H9 (cell line): ENCODE results near the gene IQUB. TPM values are rescaled to one million over a fixed set of nuclear protein-coding genes. Genes with fewer than 3 reads are reported as not detected.

Source experiments
- DNase-seq: peaks from one replicate; pipeline ENCODE4 v3.0.0-alpha.2; 2017
- H2AFZ ChIP-seq: one replicate; pipeline ENCODE4 v1.6.1; 2013; ENCODE audit warnings: mild to moderate bottlenecking, low read length, control low read depth, moderate library complexity
- H2AK5ac ChIP-seq: 2 replicates; pipeline ENCODE4 v1.6.1; 2013; ENCODE audit warnings: low read length, control low read depth, mixed read lengths; ENCODE audit not compliant: insufficient read length
- H2BK120ac ChIP-seq: one replicate; pipeline ENCODE4 v1.6.1; 2013; ENCODE audit warnings: low read depth, mild to moderate bottlenecking, low read length, control low read depth, inconsistent platforms; ENCODE audit not compliant: poor library complexity, severe bottlenecking
- H2BK12ac ChIP-seq: 2 replicates; pipeline ENCODE4 v1.6.1; 2013; ENCODE audit warnings: low read length, control low read depth, mixed read lengths, low read depth; ENCODE audit not compliant: insufficient read length
- H2BK15ac ChIP-seq: 2 replicates; pipeline ENCODE4 v1.6.1; 2013; ENCODE audit warnings: low read depth, low read length, control low read depth
- H2BK20ac ChIP-seq: one replicate; pipeline ENCODE4 v1.6.1; 2013; ENCODE audit warnings: low read depth, mild to moderate bottlenecking, low read length, control low read depth, inconsistent platforms; ENCODE audit not compliant: poor library complexity, severe bottlenecking
- H2BK5ac ChIP-seq: 2 replicates; pipeline ENCODE4 v1.6.1; 2013; ENCODE audit warnings: low read length, control low read depth, mixed read lengths; ENCODE audit not compliant: insufficient read length
- H3K14ac ChIP-seq: 2 replicates; pipeline ENCODE4 v1.6.1; 2013; ENCODE audit warnings: low read length, control low read depth; ENCODE audit not compliant: insufficient read depth
- H3K18ac ChIP-seq: 2 replicates; pipeline ENCODE4 v1.6.1; 2013; ENCODE audit warnings: low read depth, mild to moderate bottlenecking, mixed read lengths, low read length, control low read depth; ENCODE audit not compliant: insufficient read length
- H3K23ac ChIP-seq: 2 replicates; pipeline ENCODE4 v1.6.1; 2013; ENCODE audit warnings: low read length, control low read depth, mixed read lengths, low read depth; ENCODE audit not compliant: insufficient read length
- H3K23me2 ChIP-seq: 2 replicates; pipeline ENCODE4 v1.6.1; 2013; ENCODE audit warnings: low read depth, mild to moderate bottlenecking, mixed read lengths, low read length, control low read depth; ENCODE audit not compliant: insufficient read length, poor library complexity, severe bottlenecking
- H3K27ac ChIP-seq: 2 replicates; pipeline ENCODE4 v1.5.1; 2013; ENCODE audit warnings: low read length, control low read depth, mixed read lengths, low read depth; ENCODE audit not compliant: insufficient read length
- H3K27me3 ChIP-seq: 2 replicates; pipeline ENCODE4 v1.6.1; 2013; ENCODE audit warnings: low read length, control low read depth, inconsistent platforms; ENCODE audit not compliant: insufficient read depth
- H3K4ac ChIP-seq: 2 replicates; pipeline ENCODE4 v1.6.1; 2013; ENCODE audit warnings: low read depth, mild to moderate bottlenecking, control low read depth, inconsistent platforms, low read length, moderate library complexity
- H3K4me1 ChIP-seq: 2 replicates; pipeline ENCODE4 v1.6.1; 2013; ENCODE audit warnings: low read length, control low read depth, inconsistent platforms; ENCODE audit not compliant: insufficient read depth
- H3K4me2 ChIP-seq: 2 replicates; pipeline ENCODE4 v1.6.1; 2013; ENCODE audit warnings: low read length, control low read depth, mixed read lengths; ENCODE audit not compliant: insufficient read length, insufficient read depth
- H3K56ac ChIP-seq: 2 replicates; pipeline ENCODE4 v1.6.1; 2013; ENCODE audit warnings: low read depth, mild to moderate bottlenecking, mixed read lengths, low read length, control low read depth; ENCODE audit not compliant: insufficient read length
- H3K79me1 ChIP-seq: 2 replicates; pipeline ENCODE4 v1.6.1; 2013; ENCODE audit warnings: low read depth, mild to moderate bottlenecking, moderate library complexity, low read length, control low read depth, inconsistent platforms; ENCODE audit not compliant: insufficient read depth, poor library complexity, severe bottlenecking
- H3K79me2 ChIP-seq: 2 replicates; pipeline ENCODE4 v1.6.1; 2013; ENCODE audit warnings: low read length, control low read depth, inconsistent platforms; ENCODE audit not compliant: insufficient read depth
- H3K9ac ChIP-seq: 2 replicates; pipeline ENCODE4 v1.6.1; 2013; ENCODE audit warnings: low read length, control low read depth, mixed read lengths; ENCODE audit not compliant: insufficient read length; ENCODE audit errors: extremely low read depth
- H3K9me3 ChIP-seq: one replicate; pipeline ENCODE4 v1.6.1; 2013; ENCODE audit warnings: low read depth, low read length, inconsistent platforms; ENCODE audit not compliant: control insufficient read depth
- H3T11ph ChIP-seq: one replicate; pipeline ENCODE4 v1.6.1; 2013; ENCODE audit warnings: mild to moderate bottlenecking, low read length, control low read depth, inconsistent platforms
- H4K20me1 ChIP-seq: one replicate; pipeline ENCODE4 v1.6.1; 2013; ENCODE audit not compliant: control insufficient read depth, insufficient read length, insufficient read depth
- H4K5ac ChIP-seq: 2 replicates; pipeline ENCODE4 v1.6.1; 2013; ENCODE audit warnings: low read depth, mild to moderate bottlenecking, mixed read lengths, low read length, control low read depth; ENCODE audit not compliant: insufficient read length
- H4K8ac ChIP-seq: replicated peaks from 2 replicates; pipeline ENCODE4 v1.6.1; 2013; ENCODE audit warnings: low read length, control low read depth, mixed read lengths, low read depth; ENCODE audit not compliant: insufficient read length
- H4K91ac ChIP-seq: 2 replicates; pipeline ENCODE4 v1.6.1; 2013; ENCODE audit warnings: low read depth, mild to moderate bottlenecking, moderate library complexity, mixed read lengths, low read length, control low read depth; ENCODE audit not compliant: insufficient read length
- H3K27ac Mint-ChIP-seq, 3 experiments: 2 replicates in 2 of 3; 3 replicates in 1 of 3; pipeline ENCODE4 v1.8.0; 2020 to 2021; ENCODE audit warnings: mixed read lengths in 3 of 3, mild to moderate bottlenecking in 1 of 3, moderate library complexity in 1 of 3
- H3K27me3 Mint-ChIP-seq: 2 replicates; pipeline ENCODE4 v1.8.0; 2021; ENCODE audit warnings: low read depth, mild to moderate bottlenecking, moderate library complexity, mixed read lengths
- H3K36me3 Mint-ChIP-seq, 3 experiments: 2 replicates in 2 of 3; 3 replicates in 1 of 3; pipeline ENCODE4 v1.8.0; 2020 to 2021; ENCODE audit warnings: low read depth in 3 of 3, mixed read lengths in 3 of 3; ENCODE audit not compliant: insufficient read depth in 1 of 3
- H3K4me1 Mint-ChIP-seq, 2 experiments: 2 replicates each; pipeline ENCODE4 v1.8.0; 2020; ENCODE audit warnings: mixed read lengths in 2 of 2
- H3K4me3 Mint-ChIP-seq, 2 experiments: 2 replicates in 1 of 2; 3 replicates in 1 of 2; pipeline ENCODE4 v1.8.0; 2020 to 2021; ENCODE audit warnings: mild to moderate bottlenecking in 2 of 2, mixed read lengths in 2 of 2, moderate library complexity in 1 of 2
- H3K9me3 Mint-ChIP-seq, 2 experiments: 2 replicates in 1 of 2; 3 replicates in 1 of 2; pipeline ENCODE4 v1.8.0; 2020; ENCODE audit warnings: mild to moderate bottlenecking in 2 of 2, mixed read lengths in 2 of 2, moderate library complexity in 1 of 2
- CTCF ChIP-seq: fragments of 200-600 bp; sonication (generic); conservative IDR thresholded peaks from 3 replicates; pipeline ENCODE4 v1.8.0; 2021; ENCODE audit warnings: antibody characterized with exemption, mild to moderate bottlenecking
- WGBS: extraction: QIAGEN DNeasy Blood & Tissue Kit; methylation state at CpG from one replicate; pipeline ENCODE4 v1.1.7; 2013; ENCODE audit warnings: missing lambda C conversion rate, low lambda C conversion rate, mixed read lengths; ENCODE audit not compliant: insufficient read length; ENCODE audit errors: extremely low coverage; 5-methylcytosine and 5-hydroxymethylcytosine counted together
- total RNA-seq: library from RNA; stranded (reverse); gene quantifications from 2 replicates; pipeline ENCODE4 v1.2.1, GENCODE V29; 2021

IQUB gene
- total RNA-seq, 1 experiment from 2014 or later, result 0.28 TPM

GRCh38 chr7:123539871-123540270, 5.5 kb upstream of the IQUB start:
- Histone ChIP-seq H4K20me1 (no peaks in the 10 kb centered on the region), H3K4ac (no peak overlapping the region), H2BK12ac (no peak overlapping the region), H2AK5ac (no peak overlapping the region), H3T11ph (no peak overlapping the region), H3K4me1 (no peaks in the 10 kb centered on the region), H2BK15ac (no peak overlapping the region), H3K9me3 (no peaks in the 10 kb centered on the region), H3K23me2 (no peaks in the 10 kb centered on the region), H3K4me2 (no peak overlapping the region), H4K5ac (no peak overlapping the region), H2BK5ac (no peak overlapping the region), H4K8ac (no peak overlapping the region), H4K91ac (no peak overlapping the region), H2AFZ (no peak overlapping the region), H3K18ac (no peak overlapping the region), H3K79me1 (no peaks in the 10 kb centered on the region), H3K56ac (no peak overlapping the region), H3K79me2 (no peaks in the 10 kb centered on the region), H3K27me3 (no peaks in the 10 kb centered on the region), H2BK20ac (no peak overlapping the region), H3K27ac (no peak overlapping the region), H3K23ac (no peak overlapping the region), H3K14ac (no peak overlapping the region), H3K9ac (no peak overlapping the region), H2BK120ac (no peak overlapping the region)
- no peak for DNase-seq
- H3K4me1 Mint-ChIP-seq, result peaks cover 2% of the 10 kb centered on the region in 2 experiments; a peak in 1 of 4 replicates
- WGBS, result no CpG with 5 or more reads among the region's 1 CpG
- no peaks in the 10 kb centered on the region for H3K27me3 Mint-ChIP-seq
- no peak overlapping the region for H3K4me3 Mint-ChIP-seq
- no peak for TF ChIP-seq CTCF
- peaks cover 0 to 5% (median 5%) of the 10 kb centered on the region in 3 experiments; a peak in 2 of 7 replicates for H3K36me3 Mint-ChIP-seq
- no peaks in the 10 kb centered on the region for H3K9me3 Mint-ChIP-seq
- no peak overlapping the region for H3K27ac Mint-ChIP-seq
